Mucosa of gallbladder (tissue), 1 donor: ENCODE data around the gene EZH1. TPM values are rescaled to one million over a fixed set of nuclear protein-coding genes. Genes with fewer than 3 reads are reported as not detected.
"Not testable (repeated sequence)": the region's sequence is repeated elsewhere in the genome, so short reads cannot be mapped to it uniquely, and the experiment has no call there.

Experiments used
- DNase-seq: peaks from one replicate; pipeline ENCODE4 v3.0.0-alpha.2; 2020; ENCODE audit warnings: low spot score
- total RNA-seq: library from RNA; stranded (reverse); gene quantifications from one replicate; pipeline ENCODE4 v1.2.1, GENCODE V29; 2021
- donor health status: DM: no; HTN: no; CAD: no.

The EZH1 gene
- total RNA-seq, 1 donor from 2014 or later: 50.4 TPM

GRCh38 chr17:42772945-42773289, 28.1 kb upstream of the EZH1 start:
- no peak for DNase-seq

DNA sequence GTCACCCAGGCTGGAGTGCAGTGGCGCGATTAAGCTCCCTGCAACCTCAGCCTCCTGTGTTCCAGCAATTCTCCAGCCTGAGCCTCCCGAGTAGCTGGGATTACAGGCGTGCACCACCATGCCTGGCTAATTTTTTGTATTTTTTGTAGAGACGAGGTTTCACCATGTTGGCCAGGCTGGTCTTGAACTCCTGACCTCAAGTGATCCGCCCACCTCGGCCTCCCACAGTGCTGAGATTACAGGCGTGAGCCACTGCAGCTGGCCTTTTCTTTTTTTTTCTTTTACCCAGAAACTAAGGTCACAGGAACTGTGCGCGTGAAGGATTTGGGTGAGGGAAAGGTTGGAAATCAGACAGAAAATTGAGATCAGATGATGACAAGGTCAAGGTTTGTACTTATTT, 25.1 kb upstream of the EZH1 start:
- not testable (repeated sequence) for DNase-seq

DNA sequence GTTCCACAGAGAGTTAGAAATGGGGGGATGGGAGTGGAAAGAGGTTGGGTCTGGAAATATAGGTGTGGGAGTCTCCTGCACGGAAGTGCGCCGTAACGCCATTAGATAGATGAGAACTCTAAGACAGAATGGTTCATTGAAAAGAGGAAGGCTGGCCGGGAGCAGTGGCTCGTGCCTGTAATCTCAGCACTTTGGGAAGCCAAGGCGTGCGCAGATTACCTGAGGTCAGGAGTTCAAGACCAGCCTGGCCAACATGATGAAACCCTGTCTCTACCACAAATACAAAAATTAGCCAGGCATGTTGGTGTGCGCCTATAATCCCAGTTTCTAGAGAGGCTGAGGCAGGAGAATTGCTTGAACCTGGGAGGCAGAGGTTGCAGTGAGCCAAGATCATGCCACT, 23.2 kb upstream of the EZH1 start:
- not testable (repeated sequence) for DNase-seq

DNA sequence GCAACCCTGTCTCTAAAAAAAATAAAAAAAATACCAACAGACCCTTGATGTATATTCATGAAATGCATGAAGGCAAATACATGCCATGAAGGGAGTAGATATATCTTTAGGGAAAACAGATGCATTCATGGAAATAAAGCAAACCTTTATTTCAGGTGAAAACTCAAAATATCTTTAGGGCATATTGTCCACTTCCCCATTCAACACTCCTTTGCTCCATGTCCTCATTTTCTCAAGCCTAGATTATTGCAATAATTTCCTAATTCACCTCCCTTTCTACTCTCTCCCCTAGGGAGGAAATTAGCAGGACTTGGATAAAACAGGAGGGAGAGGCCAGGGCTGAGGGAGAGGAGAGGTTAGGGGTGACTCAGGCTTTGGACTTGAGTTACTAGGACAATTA, 22.7 kb upstream of the EZH1 start:
- DNase-seq: no peak

DNA sequence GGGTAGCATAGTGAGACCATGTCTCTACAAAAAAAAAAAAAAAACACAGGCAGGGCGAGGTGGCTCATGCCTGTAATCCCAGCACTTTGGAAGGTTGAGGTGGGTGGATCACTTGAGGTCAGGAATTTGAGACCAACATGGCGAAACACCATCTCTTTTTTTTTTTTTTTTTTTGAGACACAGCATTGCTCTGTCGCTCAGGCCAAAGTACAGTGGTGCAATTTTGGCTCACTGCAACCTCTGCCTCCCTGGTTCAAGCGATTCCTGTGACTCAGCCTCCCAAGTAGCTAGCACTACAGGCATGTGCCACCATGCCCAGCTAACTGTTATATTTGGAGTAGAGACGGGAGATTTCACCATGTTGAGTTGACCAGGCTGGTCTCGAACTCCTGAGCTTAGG, 21.3 kb upstream of the EZH1 start:
- no peak for DNase-seq

DNA sequence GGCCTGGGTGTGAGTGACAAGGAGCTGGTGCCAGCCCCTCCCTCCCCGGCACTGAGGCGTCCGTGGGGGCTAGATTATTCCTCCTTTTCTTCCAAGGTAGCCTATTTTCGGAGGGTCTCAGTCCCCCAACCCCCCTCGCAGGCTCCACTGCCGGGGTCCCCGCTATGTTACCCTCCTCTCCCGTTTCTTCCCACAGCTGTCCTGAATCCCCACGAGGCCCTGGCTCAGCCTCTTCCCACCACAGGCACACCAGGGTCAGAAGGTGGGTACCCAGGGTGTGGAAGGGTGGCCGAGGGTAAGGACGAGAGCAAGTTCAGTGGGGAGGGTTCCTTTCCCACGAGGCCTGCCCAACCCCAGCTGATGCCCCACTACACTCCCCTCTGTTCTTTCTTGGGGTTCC, 16.8 kb upstream of the EZH1 start:
- DNase-seq: no peak

DNA sequence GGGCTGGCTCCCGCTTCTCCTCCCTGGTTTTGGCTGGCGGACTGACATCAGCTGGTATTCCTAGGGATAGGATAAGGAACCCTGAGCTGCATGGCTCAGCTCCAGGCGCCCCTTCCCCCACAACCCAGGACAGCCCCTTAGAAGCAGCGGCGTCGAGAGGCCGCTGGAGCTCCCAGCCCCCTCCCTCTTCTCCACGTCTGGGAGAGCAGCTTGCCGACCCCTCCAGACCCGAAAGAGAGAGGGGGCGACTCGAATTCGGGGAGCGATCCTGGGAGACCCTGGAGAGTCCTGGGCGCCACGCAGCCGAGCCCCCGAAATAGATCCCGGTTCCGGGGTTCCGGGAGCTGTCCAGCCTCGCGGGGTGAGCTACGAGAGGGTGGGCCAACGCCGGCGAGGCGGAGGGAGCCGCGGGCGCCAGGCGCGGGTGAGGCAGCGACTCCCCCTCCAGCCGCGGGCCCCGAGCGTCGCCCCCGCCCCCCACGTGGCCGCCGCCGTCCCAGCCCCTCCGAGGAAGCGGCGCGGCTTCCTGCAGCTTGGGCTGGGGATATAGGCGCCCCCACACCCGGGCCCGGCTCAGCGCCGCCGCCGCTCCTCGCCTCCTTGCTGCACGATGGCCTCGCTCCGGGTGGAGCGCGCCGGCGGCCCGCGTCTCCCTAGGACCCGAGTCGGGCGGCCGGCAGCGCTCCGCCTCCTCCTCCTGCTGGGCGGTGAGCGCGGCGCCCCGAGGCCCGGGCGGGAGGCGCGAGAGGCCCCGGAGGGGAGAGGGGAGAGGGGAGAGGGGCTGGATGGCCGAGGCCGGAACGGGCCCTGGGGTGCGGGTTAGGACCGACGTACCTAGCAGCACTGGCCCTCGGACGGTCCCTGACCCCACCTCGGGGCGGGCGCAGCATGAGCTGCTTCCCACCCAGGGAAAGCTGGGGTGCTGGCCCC, 16.1 kb upstream of the EZH1 start, which contains the start of gene RAMP2:
TSS of gene RAMP2 (plus strand) at position 576 of the 930 bp plus-strand sequence. CDS start at position 611, 35 bp downstream.
- no peak for DNase-seq

DNA sequence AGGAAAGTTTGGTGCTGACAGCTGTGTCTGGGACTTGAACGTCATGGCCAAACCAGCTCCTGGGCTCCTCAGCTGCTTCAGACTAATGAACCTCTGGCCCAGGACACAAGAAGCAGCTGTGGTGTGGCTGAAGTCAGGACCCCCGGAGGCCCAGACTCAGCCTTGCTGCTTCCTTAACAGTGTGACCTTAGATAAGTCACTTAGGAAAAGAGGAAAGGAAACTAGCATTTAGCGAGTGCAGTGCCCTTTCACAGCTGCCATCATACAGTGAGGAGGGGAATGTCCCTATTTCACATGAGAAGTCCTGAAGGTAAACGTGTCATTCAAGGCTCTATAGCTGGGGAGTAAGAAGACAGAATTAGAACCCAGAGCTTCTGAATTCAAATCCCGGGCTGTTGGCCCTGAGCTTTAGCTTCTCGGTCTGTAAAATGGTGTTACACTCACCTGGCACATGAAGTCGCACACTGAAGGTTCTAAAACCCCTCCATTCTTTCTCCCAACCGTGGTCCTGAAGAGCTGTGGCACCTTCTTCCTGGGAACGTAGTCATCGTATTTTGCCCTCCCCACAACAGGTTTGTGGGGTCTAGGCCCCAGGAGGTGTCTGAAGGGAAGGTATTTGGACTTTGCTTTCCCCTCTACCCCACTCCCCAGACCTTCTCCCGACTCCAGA, 15.3 kb upstream of the EZH1 start:
- no peak for DNase-seq

DNA sequence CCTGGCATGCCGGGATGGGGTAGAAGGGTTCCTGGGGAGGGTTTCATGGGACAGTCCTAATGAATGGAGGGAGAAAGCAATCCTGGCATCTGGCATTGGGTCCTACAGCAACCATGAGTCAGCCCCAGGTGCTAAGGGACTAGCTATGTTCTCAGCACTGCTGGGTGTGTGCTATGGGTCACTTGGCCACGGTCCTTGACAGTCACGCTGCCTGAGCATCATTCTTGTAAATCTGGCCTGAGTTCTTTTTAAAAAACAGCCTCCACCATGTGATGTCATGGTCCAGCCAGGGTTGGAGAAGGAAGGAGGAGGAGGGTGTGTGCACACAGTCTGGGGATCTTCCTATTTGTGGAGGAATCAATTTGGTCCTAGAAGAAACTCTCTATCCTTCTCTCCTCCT, 9.9 kb upstream of the EZH1 start:
- DNase-seq: no peak

- no peak for DNase-seq
Observed at GRCh38 chr17:42751628-42752027, 6.8 kb upstream of the EZH1 start.

DNA sequence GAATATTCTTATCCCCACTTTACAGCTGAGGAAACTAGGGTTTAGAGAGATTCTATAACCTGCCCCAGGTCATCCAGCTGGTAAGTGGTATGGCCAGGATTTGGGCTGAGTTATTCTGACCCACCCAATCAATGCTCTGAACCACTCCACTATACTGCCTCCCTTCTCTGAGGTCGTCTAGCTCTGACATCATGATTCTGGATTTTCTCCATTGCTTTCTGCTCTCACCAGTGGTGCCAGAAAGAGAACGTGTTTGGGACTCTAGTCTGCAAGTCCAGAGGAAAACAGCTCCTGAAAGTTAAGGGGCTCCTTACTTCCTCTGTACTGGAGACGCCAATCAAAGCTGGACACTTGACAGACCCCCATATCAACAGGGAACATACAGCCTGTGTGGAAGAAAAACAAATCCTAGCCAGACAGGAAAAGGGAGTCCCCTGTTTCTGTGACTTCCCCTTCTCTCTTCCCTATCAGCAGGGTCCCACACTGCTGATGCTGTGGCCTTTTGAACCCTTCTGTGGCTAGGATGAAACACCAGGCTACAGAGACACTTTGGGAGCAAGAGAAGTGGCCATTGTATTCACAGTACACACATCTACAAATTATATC, 6.0 kb upstream of the EZH1 start:
- DNase-seq: no peak

- no peak for DNase-seq
Observed at GRCh38 chr17:42748908-42749798, 4.3 kb upstream of the EZH1 start.

DNA sequence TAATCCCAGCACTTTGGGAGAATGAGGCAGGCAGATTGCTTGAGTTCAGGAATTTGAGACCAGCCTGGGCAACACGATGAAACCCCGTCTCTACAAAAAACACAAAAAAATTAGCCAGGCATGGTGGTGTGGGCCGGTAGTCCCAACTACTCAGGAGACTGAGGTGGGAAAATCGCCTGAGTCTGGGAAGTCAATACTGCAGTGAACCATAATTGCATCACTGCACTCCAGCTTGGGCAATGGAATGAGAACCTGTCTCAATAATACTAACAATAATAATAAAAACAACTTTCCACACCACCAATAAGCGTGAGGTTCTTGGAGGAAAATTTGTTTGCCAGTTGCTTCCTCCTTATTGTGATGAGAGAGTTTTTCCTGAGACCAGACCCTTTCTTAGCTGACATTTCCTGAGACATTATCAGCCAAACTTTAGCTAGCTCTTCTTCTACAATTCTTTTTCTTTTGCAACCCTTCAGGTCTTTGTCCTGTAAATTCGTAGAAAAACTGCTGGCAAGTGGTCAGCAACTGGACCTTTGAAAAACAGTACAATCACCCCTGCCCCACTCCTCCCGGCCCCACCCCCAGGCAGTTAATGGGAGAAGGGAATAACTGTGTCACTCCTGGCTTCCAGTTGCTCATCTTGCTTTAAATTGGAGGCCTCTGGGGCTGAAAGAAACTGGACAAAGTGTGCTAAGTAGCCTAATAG, 3.5 kb upstream of the EZH1 start:
- DNase-seq: no peak

- peak; percentile 59 for DNase-seq
Observed at GRCh38 chr17:42744283-42744805, 496 bp downstream of the EZH1 start.

DNA sequence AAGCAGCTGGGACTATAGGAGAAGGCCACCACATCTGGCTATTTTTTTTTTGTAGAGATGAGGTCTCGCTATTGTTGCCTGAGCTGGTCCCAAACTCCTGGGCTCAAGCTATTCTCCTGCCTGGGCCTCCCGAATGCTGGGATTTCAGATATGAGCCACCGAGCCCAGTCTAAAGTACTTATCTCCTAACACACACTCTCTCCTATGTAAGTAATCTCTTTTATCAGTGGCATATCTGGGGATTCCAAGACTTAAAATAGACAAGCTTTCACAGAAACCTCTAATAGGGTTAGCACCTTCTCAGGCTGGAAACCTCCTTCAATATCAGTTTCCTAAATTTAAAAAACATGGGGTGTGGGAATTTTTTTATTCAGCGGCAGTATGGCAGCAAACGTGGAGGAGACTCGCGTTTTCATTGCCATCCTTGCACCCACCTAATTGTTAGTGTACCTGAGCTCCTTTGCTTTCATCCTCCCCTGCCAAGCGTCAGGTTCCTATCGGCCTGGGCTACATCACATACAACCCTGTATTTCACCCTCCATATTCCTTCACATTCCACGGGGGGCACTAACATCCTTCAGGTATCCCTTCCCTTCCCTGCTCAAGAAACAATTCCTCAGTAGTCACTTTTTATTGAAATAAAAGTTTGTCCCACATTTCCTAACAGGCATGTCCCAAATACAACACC, 1.1 kb downstream of the EZH1 start:
- DNase-seq: no peak

GRCh38 chr17:42742916-42743315, 1.9 kb downstream of the EZH1 start:
- not testable (repeated sequence) for DNase-seq

DNA sequence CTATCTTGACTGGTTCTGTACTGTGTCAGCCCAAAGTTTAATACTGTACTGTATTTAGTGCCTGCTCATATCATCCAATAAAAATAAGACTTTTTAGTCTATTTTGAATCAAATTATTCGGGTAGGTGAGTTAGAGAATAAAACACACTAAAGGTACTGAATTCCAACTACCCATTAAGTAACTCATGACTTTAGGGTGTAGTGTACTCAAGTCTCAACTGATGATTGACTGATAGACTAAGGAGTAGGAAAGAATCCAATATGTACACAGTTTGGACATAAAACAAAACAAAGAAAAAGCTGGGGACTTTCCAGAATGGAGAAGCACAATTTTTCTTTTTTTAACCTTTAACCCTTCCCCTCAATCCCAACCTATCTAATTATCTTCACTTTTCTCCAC, 4.1 kb downstream of the EZH1 start:
- DNase-seq: no peak

GRCh38 chr17:42725143-42725542, 19.7 kb downstream of the EZH1 start:
- DNase-seq: no peak

DNA sequence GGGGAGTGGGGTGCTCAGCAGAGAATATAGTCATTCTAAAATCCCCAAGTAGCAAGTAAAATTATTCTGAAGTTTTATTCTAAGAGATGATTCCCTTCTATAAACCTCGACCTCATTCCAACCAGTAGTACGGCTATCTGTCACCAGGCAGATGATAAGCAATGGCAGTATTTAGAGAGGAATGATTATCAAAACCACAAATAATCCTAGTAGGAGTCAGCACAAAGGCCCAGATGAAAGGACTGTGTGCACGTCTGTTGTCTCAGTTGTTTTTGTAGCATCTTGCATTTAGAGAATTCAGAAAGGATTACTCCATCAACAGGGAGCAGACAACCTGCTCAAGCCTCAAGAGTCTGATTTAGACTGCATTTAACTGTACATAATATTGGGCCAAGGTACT, 21.2 kb downstream of the EZH1 start:
- no peak for DNase-seq

- peak; percentile 33 for DNase-seq
Observed at GRCh38 chr17:42720996-42721583, 23.8 kb downstream of the EZH1 start.
